ENCODE data around the gene VSTM4.

GRCh38 chr10:49005270-49005669 is 110.1 kb downstream of the VSTM4 start:
- TF ChIP-seq, protein P1, sequence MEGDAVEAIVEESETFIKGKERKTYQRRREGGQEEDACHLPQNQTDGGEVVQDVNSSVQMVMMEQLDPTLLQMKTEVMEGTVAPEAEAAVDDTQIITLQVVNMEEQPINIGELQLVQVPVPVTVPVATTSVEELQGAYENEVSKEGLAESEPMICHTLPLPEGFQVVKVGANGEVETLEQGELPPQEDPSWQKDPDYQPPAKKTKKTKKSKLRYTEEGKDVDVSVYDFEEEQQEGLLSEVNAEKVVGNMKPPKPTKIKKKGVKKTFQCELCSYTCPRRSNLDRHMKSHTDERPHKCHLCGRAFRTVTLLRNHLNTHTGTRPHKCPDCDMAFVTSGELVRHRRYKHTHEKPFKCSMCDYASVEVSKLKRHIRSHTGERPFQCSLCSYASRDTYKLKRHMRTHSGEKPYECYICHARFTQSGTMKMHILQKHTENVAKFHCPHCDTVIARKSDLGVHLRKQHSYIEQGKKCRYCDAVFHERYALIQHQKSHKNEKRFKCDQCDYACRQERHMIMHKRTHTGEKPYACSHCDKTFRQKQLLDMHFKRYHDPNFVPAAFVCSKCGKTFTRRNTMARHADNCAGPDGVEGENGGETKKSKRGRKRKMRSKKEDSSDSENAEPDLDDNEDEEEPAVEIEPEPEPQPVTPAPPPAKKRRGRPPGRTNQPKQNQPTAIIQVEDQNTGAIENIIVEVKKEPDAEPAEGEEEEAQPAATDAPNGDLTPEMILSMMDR (IDR thresholded peaks at IDR 0.05; ENCODE audit: low read depth, low read length), result no peak
- TF ChIP-seq POLR2A (IDR thresholded peaks at IDR 0.05; ENCODE audit: extremely low read depth, insufficient read length) (no peak), MAX (IDR thresholded peaks at IDR 0.05; ENCODE audit: low read depth, low read length) (no peak), MYC (IDR thresholded peaks at IDR 0.05; ENCODE audit: low read depth, low read length) (no peak)

Data from NB4 (cell line).